GM21447 (cell line): ENCODE results near the gene LILRB5.
A peak's percentile ranks its signal among the peaks of the same experiment; 100 is the strongest.
"Not testable (repeated sequence)": the region's sequence is repeated elsewhere in the genome, so short reads cannot be mapped to it uniquely, and the experiment has no call there.

ENCODE experiments used
- ATAC-seq: cut with Tn5 transposase; IDR thresholded peaks from one replicate; pipeline ENCODE4 v1.9.1; 2021; ENCODE audit not compliant: unreplicated experiment

LILRB5 gene

GRCh38 chr19:54257116-54257480 lies at the start of gene LILRB5:
Gene LILRB5, minus strand, starts transcription at chr19:54257273. Its CDS starts 80 bp downstream, at chr19:54257193.
- no peak for ATAC-seq

GRCh38 chr19:54305141-54305540 lies 48.1 kb upstream of the LILRB5 start:
- ATAC-seq: no peak

GRCh38 chr19:54302257-54302656 lies 45.2 kb upstream of the LILRB5 start:
- ATAC-seq: no peak

- no peak for ATAC-seq
Measured at GRCh38 chr19:54299515-54299914, 42.4 kb upstream of the LILRB5 start.

GRCh38 chr19:54299126-54299498 lies 42.0 kb upstream of the LILRB5 start:
- no peak for ATAC-seq

GRCh38 chr19:54298357-54299125 lies 41.5 kb upstream of the LILRB5 start:
- ATAC-seq: no peak

GRCh38 chr19:54297759-54298305 lies 40.8 kb upstream of the LILRB5 start:
- no peak for ATAC-seq

- ATAC-seq: no peak
Measured at GRCh38 chr19:54294539-54294938, 37.5 kb upstream of the LILRB5 start.

- ATAC-seq: not testable (repeated sequence)
Measured at GRCh38 chr19:54289160-54289559, 32.1 kb upstream of the LILRB5 start.

- ATAC-seq: no peak
Measured at GRCh38 chr19:54287456-54287855, 30.4 kb upstream of the LILRB5 start.

GRCh38 chr19:54286283-54286682 lies 29.2 kb upstream of the LILRB5 start:
- not testable (repeated sequence) for ATAC-seq

- peak; percentile 50 for ATAC-seq
Measured at GRCh38 chr19:54285427-54286056, 28.5 kb upstream of the LILRB5 start.

GRCh38 chr19:54282686-54283470 lies 25.8 kb upstream of the LILRB5 start:
- no peak for ATAC-seq

GRCh38 chr19:54281729-54282075 lies 24.6 kb upstream of the LILRB5 start:
- not testable (repeated sequence) for ATAC-seq

GRCh38 chr19:54281007-54281728 lies 24.1 kb upstream of the LILRB5 start, which contains the start of gene LILRB2:
Gene LILRB2, minus strand, starts transcription at chr19:54281110. Its CDS starts 614 bp downstream, at chr19:54280496.
- ATAC-seq: no peak

- ATAC-seq: not testable (repeated sequence)
Measured at GRCh38 chr19:54280441-54280840, 23.4 kb upstream of the LILRB5 start.

- ATAC-seq: not testable (repeated sequence)
Measured at GRCh38 chr19:54280025-54280424, 23.0 kb upstream of the LILRB5 start.

- no peak for ATAC-seq
Measured at GRCh38 chr19:54279406-54279962, 22.4 kb upstream of the LILRB5 start.

GRCh38 chr19:54278571-54279195 lies 21.6 kb upstream of the LILRB5 start:
- ATAC-seq: not testable (repeated sequence)

- not testable (repeated sequence) for ATAC-seq
Measured at GRCh38 chr19:54278056-54278455, 21.0 kb upstream of the LILRB5 start.
